ENCODE data around the gene CSF1. TPM values are rescaled to one million over a fixed set of nuclear protein-coding genes. Genes with fewer than 3 reads are reported as not detected.

Gene CSF1
- total RNA-seq, 4 donors from 2014 or later, result 8.9 to 49.5 (median 26.6) TPM

GRCh38 chr1:109907190-109907774, 3.4 kb upstream of the CSF1 start:
- no peak overlapping the region for H3K4me3 ChIP-seq
- H3K4me1 ChIP-seq, result peaks cover 0 to 23% (median 9%) of the 10 kb centered on the region in 4 donors
- H3K9me3 ChIP-seq, result no peaks in the 10 kb centered on the region
- DNase-seq, result no peak
- no peak overlapping the region for H3K27ac ChIP-seq
- no peaks in the 10 kb centered on the region for H3K36me3 ChIP-seq
- TF ChIP-seq POLR2A (IDR thresholded peaks at IDR 0.05) (no peak), CTCF (IDR thresholded peaks at IDR 0.05) (no peak)
- H3K27me3 ChIP-seq, result no peaks in the 10 kb centered on the region

- TF ChIP-seq POLR2A (IDR thresholded peaks at IDR 0.05), result no peak
- TF ChIP-seq CTCF (IDR thresholded peaks at IDR 0.05), result no peak
- Histone ChIP-seq H3K9me3 (no peaks in the 10 kb centered on the region), H3K27ac (peak overlapping the region in 1 of 4 donors; percentile 9), H3K4me1 (peaks cover 0 to 35% (median 9%) of the 10 kb centered on the region in 4 donors), H3K36me3 (no peaks in the 10 kb centered on the region), H3K27me3 (no peaks in the 10 kb centered on the region), H3K4me3 (no peak overlapping the region)
- DNase-seq, result no peak
These were observed 1.8 kb upstream of the CSF1 start for GRCh38 chr1:109908836-109909235.

- peak overlapping the region in 1 of 4 donors; percentile 90 for H3K27ac ChIP-seq
- DNase-seq, result no peak
- TF ChIP-seq POLR2A (IDR thresholded peaks at IDR 0.05) (no peak), CTCF (IDR thresholded peaks at IDR 0.05) (no peak)
- H3K36me3 ChIP-seq, result no peaks in the 10 kb centered on the region
- peaks cover 0 to 35% (median 9%) of the 10 kb centered on the region in 4 donors for H3K4me1 ChIP-seq
- no peaks in the 10 kb centered on the region for H3K27me3 ChIP-seq
- no peak overlapping the region for H3K4me3 ChIP-seq
- H3K9me3 ChIP-seq, result no peaks in the 10 kb centered on the region
These were observed 1.1 kb upstream of the CSF1 start for GRCh38 chr1:109909561-109909960.

- Histone ChIP-seq H3K36me3 (peaks cover 0 to 4% (median 0%) of the 10 kb centered on the region in 3 donors), H3K27me3 (no peaks in the 10 kb centered on the region), H3K27ac (peak overlapping the region; percentile 75 to 90 (median 83)), H3K4me1 (peaks cover 0 to 44% (median 6%) of the 10 kb centered on the region in 4 donors), H3K4me3 (peak overlapping the region; percentile 64 to 93 (median 82)), H3K9me3 (no peaks in the 10 kb centered on the region)
- TF ChIP-seq POLR2A (IDR thresholded peaks at IDR 0.05) (peak in 1 of 2 donors; percentile 42), CTCF (IDR thresholded peaks at IDR 0.05) (no peak)
- DNase-seq, result peak in 1 of 3 donors; percentile 28
These were observed 532 bp downstream of the CSF1 start for GRCh38 chr1:109910963-109911798.

- no peak for TF ChIP-seq CTCF (IDR thresholded peaks at IDR 0.05)
- TF ChIP-seq POLR2A (IDR thresholded peaks at IDR 0.05), result no peak
- H3K9me3 ChIP-seq, result no peaks in the 10 kb centered on the region
- H3K27me3 ChIP-seq, result no peaks in the 10 kb centered on the region
- no peak for DNase-seq
- peak overlapping the region; percentile 64 to 93 (median 82) for H3K4me3 ChIP-seq
- H3K27ac ChIP-seq, result peak overlapping the region; percentile 75 to 90 (median 83)
- H3K36me3 ChIP-seq, result peaks cover 0 to 15% (median 0%) of the 10 kb centered on the region in 3 donors
- H3K4me1 ChIP-seq, result peaks cover 0 to 44% (median 2%) of the 10 kb centered on the region in 4 donors
These were observed 1.7 kb downstream of the CSF1 start for GRCh38 chr1:109912214-109912861.

All from Peyer's patch (tissue), 4 donors.